GM12874 (cell line): Measurements from ENCODE around the gene CTU2.
A peak's percentile ranks its signal among the peaks of the same experiment; 100 is the strongest.

Experiments
- TF ChIP-seq, protein P1 (sequence below): IDR thresholded peaks from 2 replicates; pipeline ENCODE4 v1.5.1; 2011; ENCODE audit warnings: low read depth, mild to moderate bottlenecking, control low read depth, low read length, moderate library complexity; ENCODE audit not compliant: insufficient read depth

The CTU2 gene

GRCh38 chr16:88684569-88685155, 21.6 kb upstream of the CTU2 start:
- TF ChIP-seq, protein P1, sequence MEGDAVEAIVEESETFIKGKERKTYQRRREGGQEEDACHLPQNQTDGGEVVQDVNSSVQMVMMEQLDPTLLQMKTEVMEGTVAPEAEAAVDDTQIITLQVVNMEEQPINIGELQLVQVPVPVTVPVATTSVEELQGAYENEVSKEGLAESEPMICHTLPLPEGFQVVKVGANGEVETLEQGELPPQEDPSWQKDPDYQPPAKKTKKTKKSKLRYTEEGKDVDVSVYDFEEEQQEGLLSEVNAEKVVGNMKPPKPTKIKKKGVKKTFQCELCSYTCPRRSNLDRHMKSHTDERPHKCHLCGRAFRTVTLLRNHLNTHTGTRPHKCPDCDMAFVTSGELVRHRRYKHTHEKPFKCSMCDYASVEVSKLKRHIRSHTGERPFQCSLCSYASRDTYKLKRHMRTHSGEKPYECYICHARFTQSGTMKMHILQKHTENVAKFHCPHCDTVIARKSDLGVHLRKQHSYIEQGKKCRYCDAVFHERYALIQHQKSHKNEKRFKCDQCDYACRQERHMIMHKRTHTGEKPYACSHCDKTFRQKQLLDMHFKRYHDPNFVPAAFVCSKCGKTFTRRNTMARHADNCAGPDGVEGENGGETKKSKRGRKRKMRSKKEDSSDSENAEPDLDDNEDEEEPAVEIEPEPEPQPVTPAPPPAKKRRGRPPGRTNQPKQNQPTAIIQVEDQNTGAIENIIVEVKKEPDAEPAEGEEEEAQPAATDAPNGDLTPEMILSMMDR = no peak

- TF ChIP-seq, protein P1 = peak; percentile 82
Measured at GRCh38 chr16:88685156-88686061, 20.9 kb upstream of the CTU2 start.

- TF ChIP-seq, protein P1 = no peak
Measured at GRCh38 chr16:88686062-88686438, 20.3 kb upstream of the CTU2 start.

DNA sequence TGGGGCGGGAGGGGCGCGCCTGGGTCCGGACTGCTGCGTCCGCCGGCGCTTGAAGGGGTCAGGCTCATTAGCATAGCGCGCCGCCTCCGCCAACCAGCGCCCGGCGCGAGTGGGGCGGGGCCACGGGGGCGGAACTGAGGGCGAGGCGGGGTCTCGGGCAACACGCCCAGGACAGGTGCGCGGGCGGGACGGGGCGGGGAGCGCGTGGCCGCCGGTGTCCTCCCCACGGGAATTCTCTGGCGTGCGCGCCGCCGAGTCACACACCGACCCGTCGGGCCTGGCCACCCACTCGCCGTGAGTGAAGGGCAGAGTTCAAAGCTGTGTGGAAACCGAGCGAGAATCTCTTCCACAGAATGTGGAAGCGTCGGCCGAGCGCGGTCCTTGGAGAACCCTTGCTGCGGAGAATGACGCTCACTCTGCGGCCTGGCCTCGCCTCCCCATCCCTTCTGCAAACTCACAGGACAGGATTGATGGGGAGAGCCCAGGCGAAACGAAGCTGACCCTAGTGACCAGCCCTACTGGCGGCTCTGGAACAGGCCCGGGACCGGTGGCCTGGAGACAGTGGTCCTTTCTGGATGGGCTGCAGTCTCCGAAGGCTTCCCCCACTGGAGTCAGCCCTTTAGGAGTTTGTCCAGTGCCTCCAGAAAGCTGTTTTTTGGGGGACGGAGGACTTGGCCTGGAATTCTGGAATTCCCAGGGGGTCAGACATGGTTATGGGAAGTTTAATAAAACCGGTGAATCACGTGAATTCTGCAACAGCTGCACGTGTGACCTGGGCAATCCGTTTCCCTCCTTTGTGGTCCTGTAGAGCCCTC, 19.7 kb upstream of the CTU2 start, which contains the start of gene SNAI3:
Gene SNAI3, minus strand, starts transcription at position 69 of the 815 bp plus-strand sequence. CDS start 101 bp downstream, outside the sequence.
- TF ChIP-seq, protein P1 = no peak

DNA sequence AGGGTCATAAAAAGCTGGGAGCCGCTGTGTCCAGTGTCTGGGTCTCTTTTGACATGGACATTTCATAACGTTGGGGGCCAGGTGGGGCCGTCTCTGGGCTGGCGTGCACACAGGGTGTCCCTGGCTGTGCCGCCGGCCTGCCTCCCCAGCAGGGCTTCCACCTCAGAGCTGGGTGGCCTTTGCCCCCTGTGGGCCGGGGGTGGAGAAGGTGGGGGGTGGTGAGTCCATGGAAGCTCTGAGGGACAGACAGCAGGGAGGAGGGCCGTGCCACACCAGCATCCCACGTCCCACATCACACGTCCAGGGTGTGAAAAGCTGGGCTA, 19.1 kb upstream of the CTU2 start:
- TF ChIP-seq, protein P1 = no peak

- TF ChIP-seq, protein P1 = no peak
Measured at GRCh38 chr16:88687676-88688012, 18.7 kb upstream of the CTU2 start.
